NCI-H2196 (cell line): ENCODE results near the gene VAV2.
A peak's percentile ranks its signal among the peaks of the same experiment; 100 is the strongest.

Experiments used
- DNase-seq: peaks from one replicate; lab custom pipeline; 2025; ENCODE audit not compliant: unreplicated experiment; lab: John Stamatoyannopoulos, UW

The VAV2 gene

GRCh38 chr9:133855802-133856521, 136.2 kb downstream of the VAV2 start:
- no peak for DNase-seq

- no peak for DNase-seq
These were observed 136.8 kb downstream of the VAV2 start for GRCh38 chr9:133855371-133855770.

- DNase-seq = no peak
These were observed 137.4 kb downstream of the VAV2 start for GRCh38 chr9:133854765-133855164.

GRCh38 chr9:133854048-133854447, 138.1 kb downstream of the VAV2 start:
- DNase-seq = no peak

GRCh38 chr9:133853331-133853730, 138.8 kb downstream of the VAV2 start:
- DNase-seq = no peak

- no peak for DNase-seq
These were observed 139.7 kb downstream of the VAV2 start for GRCh38 chr9:133852431-133852830.

- no peak for DNase-seq
These were observed 140.4 kb downstream of the VAV2 start for GRCh38 chr9:133851693-133852092.

- DNase-seq = no peak
These were observed 141.2 kb downstream of the VAV2 start for GRCh38 chr9:133850937-133851336.

GRCh38 chr9:133850161-133850560, 142.0 kb downstream of the VAV2 start:
- DNase-seq = no peak

- DNase-seq = no peak
These were observed 142.9 kb downstream of the VAV2 start for GRCh38 chr9:133849110-133849670.

- DNase-seq = no peak
These were observed 143.5 kb downstream of the VAV2 start for GRCh38 chr9:133848471-133849109.

GRCh38 chr9:133846483-133847090, 145.5 kb downstream of the VAV2 start:
- no peak for DNase-seq

GRCh38 chr9:133845440-133845839, 146.7 kb downstream of the VAV2 start:
- peak; percentile 34 for DNase-seq

- DNase-seq = no peak
These were observed 147.2 kb downstream of the VAV2 start for GRCh38 chr9:133844881-133845410.

GRCh38 chr9:133844398-133844784, 147.7 kb downstream of the VAV2 start:
- peak; percentile 8 for DNase-seq

- no peak for DNase-seq
These were observed 148.2 kb downstream of the VAV2 start for GRCh38 chr9:133843751-133844397.

- no peak for DNase-seq
These were observed 148.9 kb downstream of the VAV2 start for GRCh38 chr9:133843250-133843649.

GRCh38 chr9:133842721-133843227, 149.3 kb downstream of the VAV2 start:
- peak; percentile 47 for DNase-seq

GRCh38 chr9:133842174-133842573, 149.9 kb downstream of the VAV2 start:
- DNase-seq = peak; percentile 89

- no peak for DNase-seq
These were observed 150.8 kb downstream of the VAV2 start for GRCh38 chr9:133841167-133841812.
